Measurements from ENCODE around the gene NHSL2.

The NHSL2 gene

DNA sequence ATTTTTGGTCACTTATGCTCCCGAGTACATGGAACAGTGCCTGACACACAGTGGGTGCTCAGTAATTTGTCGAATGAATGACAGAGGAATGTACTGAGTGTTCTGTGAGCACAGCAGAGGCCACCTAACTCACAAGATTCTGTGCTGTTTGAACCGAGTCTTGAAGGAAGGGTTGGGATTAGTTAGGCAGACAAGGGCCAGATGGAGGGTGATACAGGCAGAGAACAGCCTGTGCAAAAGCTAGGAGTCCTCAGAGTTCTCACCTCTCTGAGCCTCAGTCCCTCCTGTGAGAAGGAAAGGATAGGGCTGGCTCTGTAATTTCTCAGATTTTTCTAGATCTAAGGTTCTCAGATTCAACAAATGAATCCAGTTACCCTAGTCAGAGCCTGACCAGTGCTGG is 108.8 kb downstream of the NHSL2 start:
- no peak for DNase-seq (ENCODE audit: low read depth)

DNA sequence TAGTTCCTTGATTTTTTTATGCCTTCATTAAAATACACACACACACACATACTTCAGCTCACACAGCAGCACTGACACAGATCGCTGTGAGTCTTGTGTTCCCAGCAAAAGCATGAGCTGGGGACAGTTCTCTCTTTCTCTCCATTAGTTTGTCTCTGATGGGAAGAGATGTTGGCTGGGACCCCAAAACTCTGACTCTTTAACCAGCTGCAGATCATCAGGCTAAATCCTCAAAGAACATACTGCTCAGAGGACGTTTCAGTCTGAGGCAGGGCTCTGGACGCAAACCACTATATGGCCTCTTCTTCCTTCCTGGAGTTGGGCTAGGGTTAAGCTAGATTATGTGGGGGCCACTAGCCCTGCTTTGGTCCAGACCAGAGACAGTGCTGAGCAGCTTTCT is 109.6 kb downstream of the NHSL2 start:
- no peak for DNase-seq (ENCODE audit: low read depth)

DNA sequence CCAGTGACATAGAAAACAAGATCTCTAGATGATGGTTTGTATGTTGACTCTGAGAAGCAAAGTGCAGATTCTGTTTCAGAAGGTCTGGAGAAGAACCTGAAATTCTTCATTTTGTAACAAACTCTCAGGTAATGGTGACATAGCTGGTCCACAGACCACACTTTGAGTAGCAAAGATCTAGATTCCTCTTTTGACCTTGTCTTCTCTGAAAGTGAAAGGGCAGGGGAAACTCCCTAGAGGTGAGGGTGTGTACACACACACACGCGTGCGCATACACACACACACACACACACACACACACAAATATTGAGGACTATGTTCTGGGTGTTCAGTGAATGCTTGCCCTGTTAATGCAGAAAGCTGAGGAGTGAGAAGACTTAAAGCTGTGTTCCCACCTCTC is 110.1 kb downstream of the NHSL2 start:
- no peak for DNase-seq (ENCODE audit: low read depth)

GRCh38 chrX:72021975-72022374 is 111.3 kb downstream of the NHSL2 start:
- DNase-seq (ENCODE audit: low read depth), result no peak

GRCh38 chrX:72023071-72023470 is 112.4 kb downstream of the NHSL2 start:
- DNase-seq (ENCODE audit: low read depth), result no peak

GRCh38 chrX:72025236-72025770 is 114.7 kb downstream of the NHSL2 start:
- no peak for DNase-seq (ENCODE audit: low read depth)

GRCh38 chrX:72026341-72027023 is 115.8 kb downstream of the NHSL2 start:
- no peak for DNase-seq (ENCODE audit: low read depth)

- DNase-seq (ENCODE audit: low read depth), result no peak
Observed at GRCh38 chrX:72027024-72027913, 116.6 kb downstream of the NHSL2 start.

GRCh38 chrX:72027914-72028307 is 117.3 kb downstream of the NHSL2 start:
- no peak for DNase-seq (ENCODE audit: low read depth)

DNA sequence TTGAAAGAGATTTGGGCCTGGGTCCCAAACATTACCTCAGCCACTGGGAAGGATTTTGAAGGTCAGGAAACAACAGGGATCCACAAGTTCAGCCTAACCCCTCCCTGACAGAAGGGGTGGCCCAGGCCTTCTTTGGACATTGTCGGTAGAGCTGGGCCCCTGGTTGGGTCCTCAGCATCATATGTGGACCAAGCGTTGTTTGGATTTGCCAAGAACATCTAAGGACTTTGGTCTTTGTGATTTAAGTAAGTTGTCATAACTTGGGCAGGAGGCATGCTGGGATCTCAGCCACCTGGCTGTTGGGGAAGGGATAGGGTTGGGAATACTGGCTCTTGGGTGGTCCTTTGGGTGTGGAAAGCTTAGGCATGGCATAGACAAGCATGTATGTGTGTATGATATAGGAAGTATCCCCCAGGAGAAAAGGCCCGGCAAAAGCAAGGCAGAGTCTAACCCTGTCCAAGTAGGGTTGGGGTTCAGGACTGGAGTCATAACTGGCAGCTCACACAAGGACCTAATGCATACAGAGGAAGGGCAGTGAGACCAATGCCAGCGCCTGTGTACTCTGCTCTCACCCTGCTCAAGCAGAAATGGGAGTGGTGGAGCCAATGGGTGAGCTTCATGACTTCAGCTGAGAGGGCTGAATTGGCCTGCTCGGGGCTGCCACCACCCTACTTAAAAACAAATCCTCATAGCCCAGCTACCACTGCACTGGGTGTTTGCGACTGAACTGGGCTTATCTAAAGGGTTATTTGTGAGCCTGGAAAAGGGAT is 118.2 kb downstream of the NHSL2 start:
- no peak for DNase-seq (ENCODE audit: low read depth)

GRCh38 chrX:72029483-72030411 is 119.1 kb downstream of the NHSL2 start:
- peak; percentile 48 for DNase-seq (ENCODE audit: low read depth)

- no peak for DNase-seq (ENCODE audit: low read depth)
Observed at GRCh38 chrX:72030431-72030830, 119.8 kb downstream of the NHSL2 start.

DNA sequence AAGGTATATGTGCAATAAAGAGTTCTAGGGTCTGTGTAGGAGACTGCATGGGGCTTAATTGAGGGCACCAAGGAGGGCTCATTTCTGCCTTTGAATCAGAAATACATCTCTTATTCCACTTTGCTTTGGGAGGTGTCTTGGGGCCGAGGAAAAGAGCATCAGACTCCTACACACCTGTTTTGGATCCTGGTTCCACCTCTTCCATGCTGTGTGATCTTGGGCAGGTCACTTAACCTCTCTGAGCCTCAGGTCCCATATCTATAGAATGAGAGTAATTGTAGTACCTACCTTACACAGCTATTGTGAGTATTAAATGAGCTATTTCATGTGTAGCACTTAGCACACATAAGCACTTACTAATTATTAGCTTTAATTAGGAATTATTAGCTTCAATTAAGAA is 120.5 kb downstream of the NHSL2 start:
- DNase-seq (ENCODE audit: low read depth), result no peak

- no peak for DNase-seq (ENCODE audit: low read depth)
Observed at GRCh38 chrX:72031634-72032033, 121.0 kb downstream of the NHSL2 start.

- no peak for DNase-seq (ENCODE audit: low read depth)
Observed at GRCh38 chrX:72037601-72038000, 127.0 kb downstream of the NHSL2 start.

GRCh38 chrX:72038016-72038415 is 127.4 kb downstream of the NHSL2 start:
- no peak for DNase-seq (ENCODE audit: low read depth)

DNA sequence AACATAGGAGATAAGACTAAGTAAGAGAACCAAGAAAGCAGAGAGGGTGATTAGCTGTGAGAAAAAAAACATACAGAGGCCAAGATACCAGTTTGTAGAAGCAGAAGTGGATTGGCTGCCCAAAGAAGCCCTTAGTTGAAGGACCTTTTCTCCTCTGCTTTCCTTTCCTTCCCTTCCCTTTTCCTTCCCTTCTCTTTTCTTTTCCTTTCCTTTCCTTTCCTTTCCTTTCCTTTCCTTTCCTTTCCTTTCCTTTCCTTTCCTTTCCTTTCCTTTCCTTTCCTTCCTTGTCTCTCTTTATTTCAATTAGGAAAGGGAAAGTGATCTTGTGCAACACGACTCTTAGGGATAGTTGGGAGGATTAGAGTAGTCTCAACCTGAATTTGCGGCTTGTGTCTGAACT is 128.2 kb downstream of the NHSL2 start:
- DNase-seq (ENCODE audit: low read depth), result no peak

DNA sequence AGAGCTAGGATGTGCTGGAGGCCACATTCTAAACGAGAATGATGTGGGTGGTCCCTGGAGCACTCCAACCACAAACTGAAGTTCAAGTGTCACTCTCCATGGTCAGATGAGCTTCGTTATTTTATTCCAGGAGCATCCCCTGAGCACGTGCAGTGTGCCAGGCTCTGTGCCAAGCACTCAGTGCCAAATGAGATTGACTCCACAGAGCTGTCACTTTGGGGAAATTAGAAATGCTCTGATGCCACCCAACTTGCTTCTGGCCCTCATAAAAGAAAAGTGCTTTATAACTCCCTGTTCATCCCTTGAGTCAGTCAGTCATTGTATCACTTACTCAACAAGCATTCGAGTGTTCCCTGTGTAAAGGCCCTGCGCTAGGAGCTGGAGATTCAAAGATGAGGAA is 129.9 kb downstream of the NHSL2 start:
- no peak for DNase-seq (ENCODE audit: low read depth)

GRCh38 chrX:72041176-72041575 is 130.5 kb downstream of the NHSL2 start:
- DNase-seq (ENCODE audit: low read depth), result no peak

DNA sequence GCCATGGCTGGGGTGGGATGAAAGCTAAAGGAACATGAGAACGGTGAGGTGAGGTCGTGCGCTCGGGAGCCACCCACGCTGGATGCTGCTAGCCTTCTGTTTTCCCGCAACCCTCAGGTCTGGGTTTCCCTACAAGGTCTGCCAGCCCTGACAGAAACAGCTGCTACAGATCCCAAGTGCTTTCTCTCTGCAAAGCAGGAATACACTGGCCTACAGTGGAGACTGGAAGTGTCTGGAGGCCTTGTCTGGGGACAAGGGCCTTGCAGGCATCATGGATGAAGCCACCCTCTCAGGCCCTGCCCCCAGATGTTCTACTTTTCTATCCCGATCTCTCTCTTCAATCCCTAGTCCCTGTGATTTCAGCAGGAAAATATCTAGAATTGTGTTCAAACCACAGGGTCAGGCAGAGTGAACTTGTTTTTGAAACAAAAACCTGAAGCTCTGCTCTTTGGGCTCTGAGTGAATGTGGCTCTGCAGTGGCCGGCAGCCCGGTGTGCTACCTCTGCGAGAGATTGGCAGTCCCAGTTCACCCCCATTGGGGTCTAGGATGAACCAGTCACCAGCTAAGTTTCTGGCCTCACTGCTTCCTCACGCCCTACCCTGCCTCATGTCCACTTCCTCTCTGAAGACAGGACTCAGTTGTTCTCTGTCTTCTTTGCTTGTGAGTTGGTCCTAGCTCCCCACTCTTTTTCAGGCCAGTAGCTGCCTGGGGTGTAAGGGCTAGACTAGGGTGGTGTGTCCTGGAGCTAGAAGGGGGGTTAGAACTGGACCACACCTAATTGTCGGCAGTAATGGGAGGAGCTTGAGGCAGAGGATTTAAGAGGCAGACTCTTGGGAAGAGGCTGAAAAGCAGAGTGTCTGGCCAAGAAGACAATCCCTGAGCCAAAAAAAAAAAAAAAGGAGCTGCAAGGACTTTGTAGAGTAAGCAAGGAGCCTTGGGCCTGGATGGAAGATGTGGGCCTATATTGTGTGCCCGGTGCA is 131.5 kb downstream of the NHSL2 start:
- DNase-seq (ENCODE audit: low read depth), result no peak
